Measurements from ENCODE around the gene F11R.
A peak's percentile ranks its signal among the peaks of the same experiment; 100 is the strongest.
"Not testable (repeated sequence)": the region's sequence is repeated elsewhere in the genome, so short reads cannot be mapped to it uniquely, and the experiment has no call there.

F11R gene

DNA sequence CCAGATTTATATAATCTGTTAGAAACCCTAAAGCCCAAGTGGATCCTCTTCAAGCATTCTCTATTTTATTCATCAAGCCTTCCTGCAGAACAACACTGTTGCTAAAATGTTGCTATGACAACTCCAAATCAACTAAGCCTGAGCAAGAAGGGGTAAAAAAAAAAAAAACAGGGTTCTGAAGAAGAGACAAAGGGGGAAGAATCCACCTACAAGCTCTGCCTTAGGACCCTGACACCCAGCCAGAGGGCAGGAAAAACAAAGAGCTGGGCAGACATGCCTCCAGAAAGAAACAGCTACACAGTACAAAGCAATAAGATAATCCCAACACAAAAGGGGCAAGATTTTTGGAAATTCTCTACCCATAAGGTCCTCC, 23.6 kb upstream of the F11R start:
- DNase-seq (ENCODE audit: low read depth in 2 of 2): no peak

GRCh38 chr1:161039546-161039945, 18.6 kb upstream of the F11R start:
- no peak for DNase-seq (ENCODE audit: low read depth in 2 of 2)

- DNase-seq (ENCODE audit: low read depth in 2 of 2): no peak
These were observed 18.2 kb upstream of the F11R start for GRCh38 chr1:161039154-161039545.

- DNase-seq (ENCODE audit: low read depth in 2 of 2): peak; percentile 76 to 78
These were observed 17.7 kb upstream of the F11R start, which contains the start of gene TSTD1 for GRCh38 chr1:161038523-161039153. TSTD1 (minus strand) TSS chr1:161038964; CDS start chr1:161038889, 75 bp downstream.

DNA sequence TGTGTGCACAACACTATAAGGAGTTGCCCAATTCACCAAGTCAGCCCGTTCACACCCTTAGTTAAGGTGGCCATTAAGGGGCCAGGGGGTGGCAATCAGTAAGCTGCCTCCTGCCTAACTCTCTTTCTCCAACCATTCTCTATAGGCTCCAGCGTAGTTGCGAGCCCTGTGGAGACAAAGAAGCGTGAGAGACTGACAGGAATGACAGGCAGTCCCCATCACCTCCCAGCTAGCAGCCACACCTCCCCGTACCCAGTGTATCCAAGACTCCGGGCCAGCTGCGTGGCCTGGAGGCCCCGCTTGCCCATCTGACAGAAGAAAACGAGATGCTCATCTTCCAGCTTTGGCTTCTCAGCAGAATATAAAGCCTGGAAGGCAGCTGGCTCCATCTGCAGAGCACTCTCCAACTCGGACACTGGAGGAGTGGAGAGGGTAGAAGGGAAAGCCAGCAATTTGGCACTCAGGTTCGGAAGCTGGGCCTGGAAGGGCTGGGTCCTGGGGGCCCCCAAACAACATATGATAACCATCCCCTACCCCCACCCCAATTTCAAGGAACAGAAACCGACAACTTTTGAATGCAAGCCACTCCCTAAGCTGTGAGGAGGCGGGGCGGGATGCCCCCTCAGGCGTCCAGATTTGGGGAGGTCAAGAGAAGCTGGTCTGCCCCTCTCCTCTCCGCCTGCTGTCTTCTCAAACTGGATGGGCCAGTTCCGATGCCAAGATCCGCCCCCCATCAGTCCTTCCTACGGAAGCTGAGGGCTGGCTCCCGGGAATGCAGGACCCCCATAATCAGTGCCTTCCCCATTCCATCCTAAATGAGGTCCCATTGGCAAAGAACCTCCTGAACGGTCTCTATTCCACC, 16.9 kb upstream of the F11R start:
- no peak for DNase-seq (ENCODE audit: low read depth in 2 of 2)

GRCh38 chr1:161033751-161034150, 12.8 kb upstream of the F11R start:
- DNase-seq (ENCODE audit: low read depth in 2 of 2): no peak

- no peak for DNase-seq (ENCODE audit: low read depth in 2 of 2)
These were observed 11.5 kb upstream of the F11R start for GRCh38 chr1:161032409-161032808.

DNA sequence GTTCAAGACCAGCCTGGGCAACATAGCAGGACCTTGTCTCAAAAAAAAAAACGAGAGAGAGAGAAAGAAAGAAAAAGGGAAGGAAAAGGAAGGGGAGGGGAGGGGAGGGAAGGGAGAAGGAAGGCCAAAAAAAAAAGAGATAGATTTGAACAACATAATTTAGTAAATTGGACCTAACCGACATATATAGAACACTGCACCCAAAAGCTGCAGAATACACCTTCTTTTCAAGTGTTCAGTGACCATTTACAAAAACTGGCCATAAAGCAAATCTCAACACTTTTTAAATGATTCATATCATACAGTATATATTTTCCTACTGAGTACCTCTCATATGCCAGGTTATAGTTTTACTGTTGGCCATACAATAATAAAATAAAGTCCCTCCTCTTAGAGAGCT, 10.9 kb upstream of the F11R start:
- DNase-seq (ENCODE audit: low read depth in 2 of 2): no peak

GRCh38 chr1:161029466-161029865, 8.5 kb upstream of the F11R start:
- DNase-seq (ENCODE audit: low read depth in 2 of 2): not testable (repeated sequence)

DNA sequence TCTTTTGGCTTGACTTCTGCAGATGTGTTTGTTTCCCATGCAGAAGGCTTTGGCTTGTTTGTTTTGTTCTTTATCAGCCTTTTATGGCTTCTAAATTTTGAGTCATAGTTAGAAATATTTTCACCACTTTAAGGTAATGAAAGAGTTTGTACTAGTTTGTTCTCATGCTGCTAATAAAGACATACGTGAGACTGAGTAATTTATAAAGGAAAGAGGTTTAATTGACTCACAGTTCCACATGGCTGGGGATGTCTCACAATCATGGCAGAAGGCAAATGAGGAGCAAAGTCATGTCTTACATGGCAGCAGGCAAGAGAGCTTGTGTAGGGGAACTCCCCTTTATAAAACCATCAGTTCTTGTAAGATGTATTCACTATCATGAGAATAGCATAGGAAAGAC, 6.0 kb upstream of the F11R start:
- not testable (repeated sequence) for DNase-seq (ENCODE audit: low read depth in 2 of 2)

DNA sequence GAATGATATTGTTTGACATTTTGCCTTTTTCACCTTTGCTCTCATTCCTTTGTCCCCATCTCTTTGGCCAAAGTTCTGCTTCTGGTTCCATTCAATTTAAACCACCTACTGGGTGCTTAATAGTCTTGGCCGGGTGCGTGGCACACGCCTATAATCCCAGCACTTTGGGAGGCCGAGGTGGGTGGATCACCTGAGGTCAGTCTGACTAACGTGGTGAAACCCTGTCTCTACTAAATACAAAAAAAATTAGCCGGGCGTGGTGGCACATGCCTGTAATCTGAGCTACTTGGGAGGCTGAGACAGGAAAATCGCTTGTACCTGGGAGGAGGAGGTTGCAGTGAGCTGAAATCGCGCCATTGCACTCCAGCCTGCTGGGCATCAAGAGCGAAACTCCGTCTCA, 1.5 kb upstream of the F11R start:
- not testable (repeated sequence) for DNase-seq (ENCODE audit: low read depth in 2 of 2)

DNA sequence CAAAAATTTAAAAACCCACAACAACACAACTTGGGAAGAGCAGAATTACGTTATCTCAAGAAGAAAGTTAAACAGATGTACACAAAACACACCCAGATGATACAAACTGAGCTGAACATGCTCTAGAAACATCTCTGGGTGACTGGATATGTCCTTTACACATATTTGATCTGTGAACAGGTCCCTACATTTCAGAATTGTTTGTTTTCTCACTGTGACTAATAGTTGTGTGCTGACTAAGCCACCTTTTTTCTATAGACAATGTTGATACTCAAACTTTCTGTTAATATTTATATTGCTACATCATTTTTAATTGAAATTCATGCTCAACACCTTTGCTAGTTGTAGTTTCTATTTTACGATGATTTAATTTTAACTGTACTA, 1.0 kb upstream of the F11R start:
- DNase-seq (ENCODE audit: low read depth in 2 of 2): no peak

DNA sequence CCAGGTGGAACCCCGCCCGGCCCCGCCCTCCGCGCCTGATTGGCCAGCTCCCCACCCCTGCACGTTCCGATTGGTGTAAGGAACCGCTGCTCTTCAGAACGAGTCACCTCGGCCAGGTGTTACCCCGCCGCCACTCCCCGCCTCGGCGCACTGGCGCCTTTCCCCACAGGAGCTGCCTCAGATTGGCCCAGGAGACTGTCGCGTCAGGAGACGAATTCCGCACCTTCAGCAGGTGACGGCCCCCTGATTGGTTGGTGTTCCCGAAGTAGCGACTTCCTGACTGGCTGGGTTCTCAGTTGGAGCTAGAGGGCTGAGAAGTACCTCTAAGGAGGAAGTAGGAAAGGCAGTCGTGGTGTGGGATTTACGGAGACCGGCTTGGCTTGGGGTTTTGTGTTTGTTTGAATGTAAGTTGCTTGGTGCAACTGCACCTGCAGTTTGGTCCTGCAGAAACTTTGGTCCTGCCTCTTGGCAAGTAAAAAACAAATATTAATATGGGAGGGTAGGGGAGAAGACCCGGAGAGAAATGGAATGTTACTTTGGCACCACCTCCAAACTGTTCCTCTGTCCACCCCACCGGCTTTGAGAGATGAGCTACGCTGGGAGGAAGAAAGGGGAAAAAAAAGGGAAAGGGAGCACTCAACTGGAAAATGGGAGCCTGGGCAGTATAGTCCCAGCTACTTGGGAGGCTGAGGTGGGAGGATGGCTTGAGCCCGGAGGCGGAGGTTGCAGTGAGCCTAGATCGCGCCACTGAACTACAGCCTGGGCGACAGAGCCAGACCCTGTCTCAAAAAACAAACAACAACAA, 415 bp upstream of the F11R start:
- DNase-seq (ENCODE audit: low read depth in 2 of 2): peak; percentile 75 to 79

DNA sequence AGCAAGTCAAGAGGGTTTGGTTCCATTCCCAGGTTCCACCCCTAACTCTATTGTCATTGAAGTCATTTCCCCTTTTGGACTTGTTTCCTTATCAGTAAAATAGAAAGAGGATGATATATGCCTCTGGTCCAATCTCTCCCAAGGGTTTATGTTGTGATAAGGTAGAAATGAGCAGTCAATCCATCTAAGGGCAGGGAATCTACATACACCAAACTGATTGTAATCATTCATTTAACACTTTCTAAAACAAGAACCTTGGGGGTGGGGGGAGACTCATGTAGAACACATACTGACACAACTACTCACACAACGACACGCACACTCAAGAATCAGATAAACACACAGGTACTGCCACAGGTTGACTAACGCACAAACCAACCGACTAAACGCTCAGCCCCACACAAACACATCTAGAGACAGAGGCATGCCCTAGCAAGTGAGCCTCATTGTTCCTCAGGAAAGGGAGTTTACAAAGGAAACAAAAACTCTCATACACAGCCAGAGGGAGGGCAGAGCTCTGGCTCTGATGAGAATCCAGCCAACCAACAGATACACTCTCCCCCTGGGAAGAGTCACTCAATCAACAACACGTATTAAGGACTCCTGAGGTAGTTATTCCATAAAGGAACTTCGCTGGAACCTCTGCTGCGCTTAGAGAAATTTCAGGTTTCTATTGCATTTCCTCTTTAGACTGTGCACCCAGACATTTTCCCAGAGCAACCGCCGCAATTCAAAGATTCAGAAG, 1.0 kb downstream of the F11R start:
- no peak for DNase-seq (ENCODE audit: low read depth in 2 of 2)

GRCh38 chr1:161019111-161019660, 1.8 kb downstream of the F11R start:
- not testable (repeated sequence) for DNase-seq (ENCODE audit: low read depth in 2 of 2)

DNA sequence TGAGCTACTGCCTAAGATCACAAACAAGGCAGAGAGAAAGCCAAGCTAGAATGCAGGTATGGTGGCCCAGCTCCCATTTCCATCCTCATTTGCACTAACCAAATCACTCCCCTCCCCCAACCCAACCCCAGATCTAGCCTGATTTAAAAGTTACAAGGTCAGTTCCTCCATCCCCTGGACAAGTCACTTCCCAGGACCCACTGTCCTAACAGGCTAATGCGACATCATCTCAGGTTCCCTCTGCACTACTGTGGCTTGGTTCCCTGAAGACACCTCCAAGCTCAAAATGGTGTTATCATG, 2.4 kb downstream of the F11R start:
- no peak for DNase-seq (ENCODE audit: low read depth in 2 of 2)

DNA sequence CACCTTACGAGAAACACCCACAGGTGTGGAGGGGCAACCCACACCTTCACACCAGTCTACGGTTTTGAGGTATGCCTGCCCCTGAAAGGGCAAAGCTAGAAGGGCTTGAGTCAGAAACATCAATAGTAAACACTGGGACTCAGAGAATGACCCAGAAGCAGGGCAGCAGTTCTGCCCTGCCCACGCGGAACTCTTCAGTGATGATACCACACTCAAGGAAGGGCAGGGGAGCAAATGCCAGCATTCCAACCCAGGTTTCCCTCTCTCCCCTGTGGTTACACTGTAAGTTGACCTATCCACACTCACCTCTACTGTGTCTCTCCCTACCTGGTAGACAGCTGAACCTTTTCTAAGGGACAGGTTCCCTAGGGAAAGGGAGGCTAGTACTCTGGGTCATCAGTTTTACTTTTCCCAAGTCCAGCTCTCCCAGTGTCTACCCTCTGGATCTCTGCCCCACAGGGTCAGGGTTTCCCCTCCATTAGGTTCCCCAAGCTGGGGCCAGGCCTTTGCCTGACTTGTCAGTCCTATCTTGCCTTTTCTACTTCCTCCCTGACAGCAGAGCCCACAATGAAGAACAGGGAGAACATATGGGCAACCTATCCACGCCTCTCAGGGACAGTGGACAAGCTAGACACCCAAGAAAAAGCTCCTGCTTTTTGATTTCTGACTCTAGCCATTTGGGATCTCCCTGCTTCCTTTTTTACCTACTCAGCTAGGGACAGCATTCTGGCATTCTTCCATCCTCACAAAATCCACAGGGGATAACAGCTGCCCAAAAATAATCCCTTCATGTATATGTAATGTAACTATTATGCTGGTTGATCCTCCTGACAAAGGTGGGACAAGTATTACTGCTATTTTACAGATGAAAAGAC, 3.0 kb downstream of the F11R start:
- no peak for DNase-seq (ENCODE audit: low read depth in 2 of 2)

DNA sequence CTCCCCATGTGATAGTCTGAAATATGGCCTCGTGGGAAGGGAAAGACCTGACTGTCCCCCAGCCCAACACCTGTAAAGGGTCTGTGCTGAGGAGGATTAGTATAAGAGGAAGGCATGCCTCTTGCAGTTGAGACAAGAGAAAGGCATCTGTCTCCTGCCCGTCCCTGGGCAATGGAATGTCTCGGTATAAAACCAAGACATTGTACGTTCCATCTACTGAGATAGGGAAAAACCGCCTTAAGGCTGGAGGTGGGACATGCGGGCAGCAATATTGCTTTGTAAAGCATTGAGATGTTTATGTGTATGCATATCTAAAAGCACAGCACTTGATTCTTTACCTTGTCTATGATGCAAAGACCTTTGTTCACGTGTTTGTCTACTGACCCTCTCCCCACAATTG, 3.8 kb downstream of the F11R start:
- not testable (repeated sequence) for DNase-seq (ENCODE audit: low read depth in 2 of 2)

GRCh38 chr1:161016683-161017082, 4.3 kb downstream of the F11R start:
- DNase-seq (ENCODE audit: low read depth in 2 of 2): not testable (repeated sequence)

- DNase-seq (ENCODE audit: low read depth in 2 of 2): no peak
These were observed 7.3 kb downstream of the F11R start for GRCh38 chr1:161013488-161014230.

All from stimulated activated CD8-positive, alpha-beta memory T cell treated with anti-CD3 and anti-CD28 coated beads, Interleukin-15, amount 100 ng/mL, for 4 hours (primary cell).